RWPE2 (cell line): ENCODE measurements around the gene PARD6G.

Source experiments
- ATAC-seq: fragments of 200-7000 bp; cut with Tn5 transposase; 3 replicates; pipeline ENCODE4 v1.9.1; 2021; ENCODE audit warnings: low read depth
- DNase-seq: peaks from one replicate; pipeline ENCODE4 v3.0.0-alpha.2; 2020; ENCODE audit warnings: low spot score
- H3K27ac ChIP-seq: fragments of 450-650 bp; 2 replicates; pipeline ENCODE4 v1.5.1; 2017; ENCODE audit warnings: mild to moderate bottlenecking; ENCODE audit not compliant: poor library complexity, severe bottlenecking
- H3K27me3 ChIP-seq: fragments of 250-450 bp; sonication (Bioruptor Pico); 2 replicates; pipeline ENCODE4 v1.5.1; 2021; ENCODE audit warnings: mild to moderate bottlenecking, moderate library complexity; ENCODE audit not compliant: insufficient read depth, poor library complexity, severe bottlenecking
- H3K36me3 ChIP-seq: fragments of 250-450 bp; sonication (Bioruptor Pico); 2 replicates; pipeline ENCODE4 v1.5.1; 2020; ENCODE audit warnings: low read depth, mild to moderate bottlenecking, moderate library complexity
- H3K4me1 ChIP-seq: fragments of 250-450 bp; sonication (Bioruptor Pico); 2 replicates; pipeline ENCODE4 v1.5.1; 2021; ENCODE audit warnings: mild to moderate bottlenecking, moderate library complexity; ENCODE audit not compliant: insufficient read depth, poor library complexity, severe bottlenecking
- H3K4me3 ChIP-seq: fragments of 250-450 bp; sonication (Bioruptor Pico); 2 replicates; pipeline ENCODE4 v1.5.1; 2021; ENCODE audit warnings: mild to moderate bottlenecking, moderate library complexity; ENCODE audit not compliant: severe bottlenecking
- H3K9me3 ChIP-seq: fragments of 250-450 bp; sonication (Bioruptor Pico); 2 replicates; pipeline ENCODE4 v1.5.1; 2021; ENCODE audit warnings: mild to moderate bottlenecking, moderate library complexity; ENCODE audit not compliant: severe bottlenecking
- TF ChIP-seq, protein P1 (sequence below): fragments of 450-650 bp; IDR thresholded peaks from one replicate; pipeline ENCODE4 v1.5.1; 2017; ENCODE audit warnings: mild to moderate bottlenecking, moderate library complexity; ENCODE audit not compliant: poor library complexity, severe bottlenecking

Gene PARD6G

DNA sequence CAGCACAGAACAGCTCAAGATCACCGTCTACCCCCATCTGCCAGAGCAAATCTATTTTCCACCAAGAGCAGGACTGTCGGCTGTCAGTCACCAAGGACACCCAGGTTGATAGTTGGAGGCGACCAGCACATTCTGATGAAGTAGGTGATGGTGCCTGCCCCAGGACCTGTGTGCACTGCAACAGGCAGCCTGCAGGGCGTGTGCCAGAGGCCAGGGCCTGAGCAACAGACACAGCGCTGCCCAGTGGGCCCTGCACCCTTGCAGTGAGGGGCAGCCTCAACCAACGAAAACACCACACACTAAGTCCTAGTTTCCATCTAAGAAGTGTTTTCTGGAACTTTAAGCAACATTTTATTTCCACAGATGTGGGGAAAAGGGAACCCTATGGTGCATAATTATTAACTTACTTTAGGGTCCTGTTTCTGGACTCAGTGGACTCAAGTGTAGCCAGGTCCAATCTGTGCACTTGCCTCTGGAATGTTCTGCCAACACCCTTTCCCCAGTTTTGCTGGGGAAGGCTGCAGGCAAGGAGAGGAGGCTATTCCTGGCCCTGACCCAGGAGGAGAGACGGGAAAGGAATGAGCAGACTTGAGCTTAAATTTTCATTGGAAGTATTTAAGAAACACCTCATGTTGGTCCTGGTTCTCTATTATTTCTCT is 76.8 kb downstream of the PARD6G start:
- no peaks in the 10 kb centered on the region for H3K36me3 ChIP-seq
- no peak for DNase-seq
- no peaks in the 10 kb centered on the region for H3K9me3 ChIP-seq
- H3K4me1 ChIP-seq, result peaks cover 4% of the 10 kb centered on the region
- TF ChIP-seq, protein P1, sequence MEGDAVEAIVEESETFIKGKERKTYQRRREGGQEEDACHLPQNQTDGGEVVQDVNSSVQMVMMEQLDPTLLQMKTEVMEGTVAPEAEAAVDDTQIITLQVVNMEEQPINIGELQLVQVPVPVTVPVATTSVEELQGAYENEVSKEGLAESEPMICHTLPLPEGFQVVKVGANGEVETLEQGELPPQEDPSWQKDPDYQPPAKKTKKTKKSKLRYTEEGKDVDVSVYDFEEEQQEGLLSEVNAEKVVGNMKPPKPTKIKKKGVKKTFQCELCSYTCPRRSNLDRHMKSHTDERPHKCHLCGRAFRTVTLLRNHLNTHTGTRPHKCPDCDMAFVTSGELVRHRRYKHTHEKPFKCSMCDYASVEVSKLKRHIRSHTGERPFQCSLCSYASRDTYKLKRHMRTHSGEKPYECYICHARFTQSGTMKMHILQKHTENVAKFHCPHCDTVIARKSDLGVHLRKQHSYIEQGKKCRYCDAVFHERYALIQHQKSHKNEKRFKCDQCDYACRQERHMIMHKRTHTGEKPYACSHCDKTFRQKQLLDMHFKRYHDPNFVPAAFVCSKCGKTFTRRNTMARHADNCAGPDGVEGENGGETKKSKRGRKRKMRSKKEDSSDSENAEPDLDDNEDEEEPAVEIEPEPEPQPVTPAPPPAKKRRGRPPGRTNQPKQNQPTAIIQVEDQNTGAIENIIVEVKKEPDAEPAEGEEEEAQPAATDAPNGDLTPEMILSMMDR, result no peak
- ATAC-seq, result no peak
- H3K27ac ChIP-seq, result no peak overlapping the region
- no peak overlapping the region for H3K4me3 ChIP-seq
- H3K27me3 ChIP-seq, result no peaks in the 10 kb centered on the region

DNA sequence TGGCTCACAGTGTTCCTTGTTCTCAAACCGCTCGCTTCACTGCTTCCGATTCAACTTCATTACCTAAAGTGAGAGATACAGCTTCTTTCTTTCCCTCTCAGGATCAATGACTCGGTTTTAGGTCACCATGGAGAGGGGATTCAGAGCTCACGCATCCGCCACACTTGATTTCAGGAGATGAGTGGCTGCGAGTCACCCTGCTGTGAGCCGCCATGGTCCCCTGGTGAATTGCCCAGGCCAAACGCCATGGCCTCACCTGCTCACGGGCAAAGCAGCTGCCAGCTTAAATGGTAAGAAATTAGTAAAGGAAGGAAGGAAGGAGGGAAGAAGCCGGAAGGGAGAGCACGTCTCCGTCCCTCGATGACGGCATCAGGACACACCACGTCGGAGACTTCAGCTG is 77.7 kb downstream of the PARD6G start:
- TF ChIP-seq, protein P1, result no peak
- no peak for ATAC-seq
- Histone ChIP-seq H3K4me1 (peaks cover 4% of the 10 kb centered on the region), H3K36me3 (no peaks in the 10 kb centered on the region), H3K27ac (no peak overlapping the region), H3K4me3 (no peak overlapping the region), H3K27me3 (no peaks in the 10 kb centered on the region), H3K9me3 (no peaks in the 10 kb centered on the region)
- no peak for DNase-seq

DNA sequence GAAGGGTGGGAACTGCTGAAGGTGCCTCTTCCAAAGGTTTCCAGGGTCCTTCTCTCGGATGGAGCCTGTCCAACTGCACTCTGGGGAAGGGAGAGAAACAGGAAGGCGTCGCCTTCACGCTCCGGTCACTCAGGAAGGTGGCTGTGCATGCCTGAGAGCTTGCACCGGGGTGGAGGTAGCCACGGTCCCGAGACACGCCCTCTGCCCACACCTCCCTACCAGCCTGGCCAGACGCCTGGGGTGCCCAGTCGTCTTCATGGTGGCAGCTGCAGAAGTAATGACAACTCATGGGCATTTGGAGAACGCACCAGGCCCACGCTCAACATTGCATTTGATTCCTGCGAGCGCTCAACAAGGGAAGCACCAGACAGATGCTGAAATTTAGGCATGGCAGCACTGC is 78.3 kb downstream of the PARD6G start:
- TF ChIP-seq, protein P1, result no peak
- Histone ChIP-seq H3K27ac (no peak overlapping the region), H3K9me3 (no peaks in the 10 kb centered on the region), H3K4me3 (no peak overlapping the region), H3K4me1 (peaks cover 4% of the 10 kb centered on the region), H3K36me3 (no peaks in the 10 kb centered on the region), H3K27me3 (no peaks in the 10 kb centered on the region)
- DNase-seq, result no peak
- ATAC-seq, result no peak

DNA sequence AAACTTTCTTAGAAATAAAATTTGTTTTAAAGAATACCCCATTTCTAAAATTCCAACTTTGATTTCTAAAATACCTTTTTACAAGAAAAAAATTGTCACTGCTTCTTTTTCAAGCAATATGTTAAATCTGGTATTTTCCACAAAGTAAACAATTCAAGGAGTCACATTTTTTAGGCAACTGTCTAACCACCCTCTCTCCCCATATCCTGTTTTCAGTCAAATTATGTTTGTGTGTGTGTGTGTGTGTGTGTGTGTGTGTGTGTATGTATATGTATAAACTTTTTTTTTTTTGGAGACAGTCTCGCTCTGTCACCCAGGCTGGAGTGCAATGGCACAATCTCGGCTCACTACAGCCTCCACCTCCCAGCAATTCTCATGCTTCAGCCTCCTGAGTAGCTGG is 79.0 kb downstream of the PARD6G start:
- Histone ChIP-seq H3K27ac (no peak overlapping the region), H3K4me1 (peaks cover 4% of the 10 kb centered on the region), H3K9me3 (no peaks in the 10 kb centered on the region), H3K4me3 (no peak overlapping the region), H3K27me3 (no peaks in the 10 kb centered on the region), H3K36me3 (no peaks in the 10 kb centered on the region)
- no peak for ATAC-seq
- TF ChIP-seq, protein P1, result no peak
- no peak for DNase-seq

DNA sequence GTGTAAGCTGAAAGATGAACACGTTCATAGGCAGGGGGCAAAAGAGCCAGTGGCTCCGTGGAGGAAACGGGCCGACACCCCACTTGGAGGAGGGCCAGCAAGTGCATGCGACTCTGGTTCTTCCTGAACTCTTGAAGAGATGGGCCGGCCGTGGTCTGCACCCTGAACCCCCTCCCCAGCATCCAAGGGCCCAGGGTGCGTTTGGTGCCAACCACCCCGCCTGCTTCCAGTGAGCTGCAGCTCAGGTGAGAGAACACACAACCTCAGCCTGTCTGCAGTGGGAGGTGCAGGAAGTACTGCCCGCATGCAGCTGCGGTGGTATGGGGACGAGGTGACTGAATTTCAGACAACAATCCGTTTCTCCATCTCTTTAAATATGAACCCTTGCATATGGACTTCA is 79.4 kb downstream of the PARD6G start:
- TF ChIP-seq, protein P1, result no peak
- DNase-seq, result no peak

More for the DNA sequence above, 79.4 kb downstream of the PARD6G start:
- Histone ChIP-seq H3K27me3 (no peaks in the 10 kb centered on the region), H3K36me3 (no peaks in the 10 kb centered on the region), H3K27ac (no peak overlapping the region), H3K4me3 (no peak overlapping the region), H3K9me3 (no peaks in the 10 kb centered on the region), H3K4me1 (peaks cover 4% of the 10 kb centered on the region)
- ATAC-seq, result no peak
